HG03558 (cell line): ENCODE results near the gene ADGRL2.

Experiments
- ATAC-seq: cut with Tn5 transposase; IDR thresholded peaks from one replicate; pipeline ENCODE4 v1.9.1; 2021; ENCODE audit warnings: moderate number of reproducible peaks; ENCODE audit not compliant: unreplicated experiment; ENCODE audit errors: extremely low read depth

ADGRL2 gene

DNA sequence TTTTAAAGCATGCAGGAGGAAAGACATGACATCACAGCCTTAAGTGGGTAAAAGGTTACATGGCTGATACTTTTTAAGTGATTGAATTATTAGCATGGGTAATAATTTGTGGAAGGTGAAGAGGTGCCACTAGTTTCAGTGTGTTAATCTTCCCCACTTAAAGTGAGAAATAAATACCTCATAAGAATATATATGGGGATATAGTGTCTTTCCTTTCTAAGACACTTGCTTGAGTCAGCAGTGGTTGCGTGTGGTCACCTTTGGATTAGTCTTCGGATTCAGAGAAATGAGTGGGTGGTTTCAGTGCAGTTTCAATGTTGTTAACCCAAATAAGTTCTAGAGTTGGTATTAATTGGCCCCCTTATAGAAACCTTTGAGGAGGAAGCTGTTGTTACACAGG is 94.1 kb downstream of the ADGRL2 start:
- ATAC-seq: no peak

- no peak for ATAC-seq
Measured at GRCh38 chr1:81899214-81899821, 98.6 kb downstream of the ADGRL2 start.

DNA sequence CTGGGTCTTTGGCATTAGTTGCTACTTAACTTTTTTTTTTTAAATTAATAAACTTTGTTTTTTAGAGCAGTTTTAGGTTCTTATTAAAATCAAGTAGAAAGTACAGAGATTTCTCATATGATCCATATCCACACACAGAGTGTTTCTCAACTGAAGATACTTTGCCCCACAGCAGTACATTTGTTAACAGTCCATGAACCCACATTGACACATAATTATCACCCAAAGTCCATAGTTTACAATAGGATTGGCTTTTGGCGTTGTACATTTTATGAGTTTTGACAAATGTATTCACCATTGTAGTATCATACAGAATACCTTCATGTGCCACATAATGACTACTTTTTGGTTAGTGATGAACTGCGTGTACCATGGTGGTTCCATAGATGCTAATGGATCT is 106.8 kb downstream of the ADGRL2 start:
- no peak for ATAC-seq

DNA sequence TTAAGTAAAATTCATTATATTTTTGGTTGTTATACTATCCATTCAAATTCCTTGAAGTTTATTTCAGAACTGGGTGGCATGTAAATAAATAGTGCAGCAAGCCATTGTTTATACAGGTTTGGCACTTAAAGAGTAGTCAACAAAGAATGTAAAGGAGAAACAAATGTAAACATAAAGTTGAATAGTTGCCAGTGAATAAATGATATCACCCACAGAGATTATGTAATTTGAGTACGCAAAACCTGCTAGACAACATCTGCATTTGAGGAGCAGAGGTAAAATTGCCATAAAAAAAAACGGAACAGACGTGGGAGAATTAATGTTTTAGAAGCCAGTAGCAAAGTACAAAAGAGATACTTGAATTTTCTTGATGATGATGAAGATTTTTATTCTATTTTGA is 111.6 kb downstream of the ADGRL2 start:
- no peak for ATAC-seq

DNA sequence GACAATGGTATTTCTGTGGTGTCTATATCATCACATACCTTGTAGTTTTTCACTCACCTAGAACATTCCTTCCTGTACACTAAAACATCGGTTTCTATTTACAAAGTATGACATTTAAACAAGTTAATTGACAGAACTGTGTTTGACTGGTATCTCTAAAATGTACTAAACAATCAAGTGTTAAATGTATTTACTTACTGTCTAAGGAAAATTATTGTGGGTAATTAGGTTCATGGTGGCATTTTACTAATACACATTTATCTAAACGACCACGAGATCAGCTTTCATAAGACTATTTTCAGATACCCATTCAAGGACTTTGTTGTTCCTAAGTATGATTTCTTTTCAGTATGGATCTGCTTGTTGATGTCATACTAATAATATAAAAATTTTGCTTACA is 115.2 kb downstream of the ADGRL2 start:
- ATAC-seq: no peak

- ATAC-seq: no peak
Measured at GRCh38 chr1:81920245-81920740, 119.6 kb downstream of the ADGRL2 start.

- ATAC-seq: no peak
Measured at GRCh38 chr1:81920886-81921285, 120.2 kb downstream of the ADGRL2 start.

GRCh38 chr1:81921344-81921743 is 120.6 kb downstream of the ADGRL2 start:
- ATAC-seq: no peak

GRCh38 chr1:81921851-81922462 is 121.2 kb downstream of the ADGRL2 start:
- no peak for ATAC-seq

DNA sequence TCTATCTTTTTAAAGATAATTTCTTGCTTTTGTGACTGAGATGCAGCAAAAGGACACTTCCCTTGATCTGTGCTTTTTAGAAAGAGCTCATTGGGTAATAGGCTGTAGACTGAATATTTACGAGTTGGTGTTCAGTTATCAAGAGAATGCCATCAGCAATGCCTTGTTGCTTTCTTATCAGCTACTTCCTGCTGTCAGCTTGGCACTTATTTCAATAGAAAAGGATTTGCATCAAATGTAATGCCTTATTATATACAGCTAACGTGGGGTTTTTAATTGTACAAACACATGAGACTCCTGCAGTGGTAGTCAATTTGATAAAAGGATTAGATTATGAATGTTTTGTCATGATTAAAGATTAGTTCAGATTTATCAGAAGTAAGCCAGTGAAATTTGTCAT is 122.2 kb downstream of the ADGRL2 start:
- ATAC-seq: no peak

- no peak for ATAC-seq
Measured at GRCh38 chr1:81929106-81929505, 128.4 kb downstream of the ADGRL2 start.

DNA sequence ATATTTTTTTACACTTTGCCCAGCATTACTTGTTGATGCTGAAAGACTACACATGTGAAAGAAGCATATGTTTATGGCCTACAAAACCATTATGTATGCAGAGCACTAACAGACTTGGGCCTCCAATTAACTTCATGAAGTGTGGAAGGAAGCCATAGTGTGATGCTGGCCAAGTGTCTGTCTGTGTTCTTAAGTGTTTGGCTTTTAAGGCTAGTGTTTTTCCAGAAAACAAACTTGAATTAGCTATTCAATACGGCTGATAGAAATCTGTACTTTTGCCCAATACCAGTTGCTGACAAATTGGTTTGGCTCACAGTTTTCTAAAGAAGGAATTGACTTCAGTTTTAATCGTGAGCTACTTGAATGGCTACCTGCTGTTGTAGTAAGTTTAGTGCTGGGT is 136.1 kb downstream of the ADGRL2 start:
- ATAC-seq: no peak

- ATAC-seq: no peak
Measured at GRCh38 chr1:81937791-81938450, 137.2 kb downstream of the ADGRL2 start.

- ATAC-seq: no peak
Measured at GRCh38 chr1:81948495-81948894, 147.8 kb downstream of the ADGRL2 start.

DNA sequence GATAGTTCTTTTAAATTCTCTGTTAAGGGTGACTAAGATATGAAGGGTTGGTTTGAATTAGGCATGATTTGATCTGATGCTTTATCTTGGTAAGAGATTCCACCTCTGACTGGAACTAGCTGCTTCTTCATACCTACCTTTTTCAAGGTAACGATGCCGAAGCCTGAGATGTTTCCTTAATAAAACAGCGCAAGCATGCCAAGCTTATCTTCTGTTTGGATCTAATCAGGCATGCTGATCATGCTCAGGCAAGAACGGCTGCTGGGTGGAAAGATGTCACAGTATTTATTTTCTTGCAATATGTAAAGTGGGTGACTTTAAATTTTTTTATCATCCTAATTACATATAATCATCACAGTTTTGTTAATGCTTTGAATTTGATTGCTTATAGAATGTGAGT is 148.7 kb downstream of the ADGRL2 start:
- ATAC-seq: no peak

DNA sequence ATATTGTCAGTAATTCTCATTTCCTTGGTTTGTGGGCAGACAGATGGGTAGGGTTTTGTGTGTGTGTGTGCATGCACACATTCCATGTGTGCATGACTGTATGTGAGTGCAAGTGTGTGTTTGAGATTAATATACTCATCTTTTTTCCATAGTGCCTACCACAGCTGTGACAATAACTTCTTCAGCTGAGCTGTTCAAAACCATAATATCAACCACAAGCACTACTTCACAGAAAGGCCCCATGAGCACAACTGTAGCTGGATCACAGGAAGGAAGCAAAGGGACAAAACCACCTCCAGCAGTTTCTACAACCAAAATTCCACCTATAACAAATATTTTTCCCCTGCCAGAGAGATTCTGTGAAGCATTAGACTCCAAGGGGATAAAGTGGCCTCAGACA is 149.3 kb downstream of the ADGRL2 start:
- no peak for ATAC-seq

- ATAC-seq: no peak
Measured at GRCh38 chr1:81950591-81951244, 150.0 kb downstream of the ADGRL2 start.

GRCh38 chr1:81954534-81955020 is 153.8 kb downstream of the ADGRL2 start:
- no peak for ATAC-seq

GRCh38 chr1:81967951-81968350 is 167.2 kb downstream of the ADGRL2 start:
- ATAC-seq: no peak

- ATAC-seq: no peak
Measured at GRCh38 chr1:81970416-81970815, 169.7 kb downstream of the ADGRL2 start.

GRCh38 chr1:81974222-81974841 is 173.6 kb downstream of the ADGRL2 start:
- no peak for ATAC-seq
